Germinal center (tissue), 1 donor: ENCODE data around the gene ATAD3C.
"Not testable (repeated sequence)": the region's sequence is repeated elsewhere in the genome, so short reads cannot be mapped to it uniquely, and the experiment has no call there.

Experiments
- DNase-seq: peaks from one replicate; pipeline ENCODE4 v3.0.0; 2012; ENCODE audit warnings: mixed read lengths, low spot score

The ATAD3C gene, protein sequence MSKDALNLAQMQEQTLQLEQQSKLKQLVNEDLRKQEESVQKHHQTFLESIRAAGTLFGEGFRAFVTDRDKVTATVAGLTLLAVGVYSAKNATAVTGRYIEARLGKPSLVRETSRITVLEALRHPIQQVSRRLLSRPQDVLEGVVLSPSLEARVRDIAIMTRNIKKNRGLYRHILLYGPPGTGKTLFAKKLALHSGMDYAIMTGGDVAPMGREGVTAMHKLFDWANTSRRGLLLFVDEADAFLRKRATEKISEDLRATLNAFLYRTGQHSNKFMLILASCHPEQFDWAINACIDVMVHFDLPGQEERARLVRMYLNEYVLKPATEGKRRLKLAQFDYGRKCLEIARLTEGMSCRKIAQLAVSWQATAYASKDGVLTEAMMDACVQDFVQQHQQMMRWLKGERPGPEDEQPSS

DNA sequence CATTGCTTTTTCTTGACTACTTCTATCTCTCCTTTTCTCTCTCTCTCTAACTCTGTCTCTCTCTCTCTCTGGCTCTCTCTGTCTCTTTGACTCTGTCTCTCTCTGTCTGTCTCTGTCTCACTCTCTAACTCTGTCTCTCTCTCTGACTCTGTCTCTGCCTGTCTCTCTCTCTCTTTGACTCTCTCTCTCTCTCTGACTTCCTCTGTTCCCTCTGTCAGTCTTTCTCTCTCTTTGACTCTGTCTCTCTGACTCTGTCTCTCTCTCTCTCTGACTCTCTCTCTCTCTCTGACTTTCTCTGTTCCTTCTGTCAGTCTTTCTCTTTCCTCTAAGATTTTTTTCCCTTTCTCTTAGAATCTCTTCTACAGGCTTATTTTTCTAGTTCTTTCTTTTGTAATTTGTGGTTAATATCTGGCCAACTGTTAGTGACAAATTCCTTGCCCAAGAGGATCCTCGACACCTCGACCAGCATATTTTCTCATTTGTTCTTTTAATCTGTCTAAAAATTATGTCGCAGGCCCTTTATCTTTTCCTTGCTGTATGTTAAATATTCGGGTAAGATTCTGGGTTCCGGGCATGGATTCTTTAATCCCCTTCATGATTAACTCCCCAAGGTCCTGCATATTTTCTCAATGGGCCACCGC, at the start of gene ATAD3C:
TSS of gene ATAD3C (plus strand) at position 591 of the 641 bp plus-strand sequence. CDS start 995 bp downstream, outside the sequence.
- DNase-seq, result no peak

DNA sequence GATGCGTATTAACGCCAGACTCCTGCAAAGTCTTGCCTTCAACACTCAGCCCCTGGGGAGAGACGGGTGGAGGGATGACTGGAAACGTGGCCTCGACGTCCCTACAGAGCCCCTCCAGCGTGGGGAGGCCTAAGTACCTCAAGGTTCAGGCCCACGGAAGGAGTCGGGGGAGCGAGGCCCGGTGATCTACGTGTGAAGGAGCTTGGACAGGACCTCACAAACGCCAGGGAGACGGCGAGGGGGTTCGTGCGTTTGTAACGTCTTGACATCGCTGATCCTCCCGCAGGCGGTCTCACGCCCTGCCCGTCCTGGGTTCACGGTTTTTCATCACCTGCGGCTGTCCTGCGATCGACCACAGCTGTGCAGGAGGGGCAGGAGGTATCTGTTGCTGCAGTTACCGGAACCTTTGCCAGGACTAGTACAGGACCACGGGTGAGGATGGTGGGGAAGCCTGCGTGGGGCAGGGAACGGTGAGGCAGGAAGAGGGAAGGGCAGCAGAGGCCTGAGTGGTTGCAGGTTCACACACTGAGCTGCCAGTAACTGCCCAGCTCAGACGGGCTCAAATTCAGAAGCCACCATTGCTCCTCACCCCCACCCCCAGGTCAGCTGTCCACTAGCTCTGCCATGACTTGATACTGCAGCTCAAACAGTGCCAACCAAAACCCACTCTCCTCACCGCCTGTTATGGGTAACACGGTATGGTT, 49.5 kb upstream of the ATAD3C start:
- DNase-seq, result no peak

DNA sequence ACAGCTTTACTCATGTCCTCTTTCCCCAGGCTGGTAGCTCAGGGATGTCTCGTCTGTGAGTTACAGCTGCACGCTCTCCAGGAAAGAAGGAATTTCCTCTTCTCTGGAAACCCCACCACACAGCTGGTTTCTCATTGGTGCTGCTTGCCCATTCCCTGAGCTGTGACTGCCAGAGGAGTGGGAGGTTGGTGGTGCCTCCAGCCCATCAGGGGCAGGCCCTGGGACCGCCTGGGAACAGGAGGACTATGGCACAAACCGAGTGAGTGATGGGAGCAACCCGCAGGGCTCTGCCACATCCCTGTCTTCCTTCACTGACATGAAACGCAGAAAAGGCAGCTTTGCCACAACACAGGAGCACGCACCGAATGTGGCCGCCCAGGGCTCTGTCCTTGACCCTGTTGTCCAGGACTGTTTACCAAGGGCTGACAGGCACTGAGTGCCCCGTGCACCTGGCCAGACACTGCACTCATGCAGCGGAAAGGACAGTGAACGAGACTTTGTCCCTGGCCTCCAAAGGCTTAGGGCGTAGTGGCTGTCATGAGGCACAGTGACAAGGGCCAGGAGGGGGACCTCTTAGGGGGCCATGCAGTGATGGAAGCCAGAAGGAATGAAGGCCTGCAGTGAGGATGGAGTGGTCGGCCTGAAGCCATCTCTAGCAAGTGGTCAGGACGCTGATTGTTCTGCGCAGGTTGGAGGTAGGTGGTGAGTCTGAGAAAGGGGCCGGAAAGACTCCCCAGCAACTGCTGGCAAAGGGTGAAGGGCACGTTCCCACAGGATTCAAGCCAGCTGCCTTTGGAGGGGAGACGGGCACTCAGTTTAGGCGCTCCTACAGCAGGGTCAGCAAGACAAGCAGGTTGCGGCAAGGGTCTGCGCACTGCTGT, 48.7 kb upstream of the ATAD3C start:
- DNase-seq, result no peak

DNA sequence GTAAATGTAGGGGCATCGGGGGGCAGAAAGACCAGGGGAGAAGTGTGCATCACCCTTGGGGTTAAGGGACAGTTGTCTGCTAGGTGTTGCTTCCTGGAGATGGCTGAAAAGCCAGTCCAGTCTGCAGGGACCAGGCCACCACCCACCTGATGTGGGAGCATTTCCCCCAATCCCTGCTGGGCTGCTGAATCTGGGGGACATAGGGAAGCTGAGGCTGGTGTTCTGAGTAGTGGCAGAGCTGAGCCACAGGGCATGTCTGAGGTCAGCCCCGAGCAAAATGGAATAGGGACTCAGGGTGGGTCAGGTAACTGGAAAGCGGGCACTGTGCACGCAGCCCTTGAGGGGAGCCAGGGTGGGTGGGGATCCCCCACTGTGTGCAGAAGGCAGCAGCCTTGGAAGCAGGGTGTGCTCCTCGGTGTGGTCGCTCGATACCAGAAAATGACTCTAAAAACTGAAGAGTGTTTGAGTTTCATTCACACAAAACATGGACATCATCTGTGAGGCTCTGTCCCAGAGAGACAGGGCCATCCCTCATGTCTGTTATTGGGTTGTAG, 48.0 kb upstream of the ATAD3C start:
- no peak for DNase-seq

DNA sequence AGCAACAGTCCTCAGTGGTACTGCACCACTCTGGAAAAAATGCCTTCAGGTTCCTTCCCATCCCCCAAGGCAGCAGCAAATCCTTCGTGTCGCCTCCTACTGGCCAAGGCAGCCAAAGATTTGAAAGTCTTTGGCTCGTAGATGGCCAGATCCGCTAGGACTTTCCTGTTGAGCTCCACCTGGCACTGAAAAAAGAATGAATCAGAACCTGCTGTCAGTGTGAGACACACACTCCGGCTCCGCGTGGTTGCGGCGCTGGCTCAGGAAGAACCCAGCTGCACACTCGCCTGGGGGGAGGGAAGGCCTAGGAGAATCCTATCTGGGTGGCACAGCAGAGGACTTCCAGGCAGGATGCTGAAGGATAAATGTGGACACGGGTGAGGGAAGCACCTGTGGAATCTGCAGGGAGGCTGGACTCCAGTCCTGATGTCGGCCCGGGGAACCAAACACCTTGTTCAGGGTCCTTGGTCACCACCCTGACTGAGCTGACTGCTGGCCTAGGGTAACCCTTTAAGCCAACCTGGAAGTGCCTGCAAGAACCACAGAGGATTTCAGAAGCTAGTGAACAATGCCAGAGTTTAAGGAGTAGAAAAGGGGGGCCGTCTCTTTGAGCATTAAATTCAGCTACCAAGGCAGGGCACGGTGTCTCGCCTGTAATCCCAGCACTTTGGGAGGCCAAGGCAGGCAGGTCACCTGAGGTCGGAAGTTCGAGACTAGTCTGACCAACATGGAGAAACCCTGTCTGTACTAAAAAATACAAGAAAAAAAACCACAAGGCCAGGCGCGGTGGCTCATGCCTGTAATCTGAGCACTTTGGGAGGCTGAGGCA, 47.2 kb upstream of the ATAD3C start:
- no peak for DNase-seq

DNA sequence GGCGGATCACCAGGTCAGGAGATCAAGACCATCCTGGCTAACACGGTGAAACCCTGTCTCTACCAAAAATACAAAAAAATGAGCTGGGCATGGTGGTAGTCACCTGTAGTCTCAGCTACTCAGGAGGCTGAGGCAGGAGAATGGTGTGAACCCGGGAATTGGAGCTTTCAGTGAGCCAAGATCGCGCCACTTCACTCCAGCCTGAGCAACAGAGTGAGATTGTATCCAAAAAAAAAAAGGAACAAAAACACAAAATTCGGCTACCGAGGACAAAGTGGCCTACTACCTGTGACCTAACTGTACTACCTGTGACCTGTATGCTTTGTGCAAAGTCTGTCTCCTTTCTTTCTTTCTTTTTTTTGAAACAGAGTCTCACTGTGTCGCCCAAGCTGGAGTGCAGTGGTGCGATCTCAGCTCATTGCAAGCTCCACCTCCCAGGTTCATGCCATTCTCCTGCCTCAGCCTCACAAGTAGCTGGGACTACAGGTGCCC, 46.5 kb upstream of the ATAD3C start:
- DNase-seq, result not testable (repeated sequence)

DNA sequence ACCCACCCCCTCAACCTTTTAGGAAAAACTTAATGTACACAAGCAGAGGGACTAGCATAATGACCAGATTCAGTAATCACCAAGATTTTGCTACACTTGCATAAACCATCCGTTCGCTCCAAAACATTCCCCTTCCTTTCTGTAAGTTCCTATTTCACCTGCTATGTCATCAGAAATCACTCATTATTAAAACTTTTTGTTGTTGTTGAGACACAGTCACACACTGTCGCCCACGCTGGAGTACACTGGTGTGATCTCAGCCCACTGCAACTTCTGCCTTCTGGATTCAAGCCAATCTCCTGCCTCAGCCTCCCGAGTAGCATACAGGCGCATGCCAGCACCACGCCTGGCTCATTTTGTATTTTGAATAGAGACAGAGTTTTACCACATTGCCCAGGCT, 45.8 kb upstream of the ATAD3C start:
- no peak for DNase-seq

DNA sequence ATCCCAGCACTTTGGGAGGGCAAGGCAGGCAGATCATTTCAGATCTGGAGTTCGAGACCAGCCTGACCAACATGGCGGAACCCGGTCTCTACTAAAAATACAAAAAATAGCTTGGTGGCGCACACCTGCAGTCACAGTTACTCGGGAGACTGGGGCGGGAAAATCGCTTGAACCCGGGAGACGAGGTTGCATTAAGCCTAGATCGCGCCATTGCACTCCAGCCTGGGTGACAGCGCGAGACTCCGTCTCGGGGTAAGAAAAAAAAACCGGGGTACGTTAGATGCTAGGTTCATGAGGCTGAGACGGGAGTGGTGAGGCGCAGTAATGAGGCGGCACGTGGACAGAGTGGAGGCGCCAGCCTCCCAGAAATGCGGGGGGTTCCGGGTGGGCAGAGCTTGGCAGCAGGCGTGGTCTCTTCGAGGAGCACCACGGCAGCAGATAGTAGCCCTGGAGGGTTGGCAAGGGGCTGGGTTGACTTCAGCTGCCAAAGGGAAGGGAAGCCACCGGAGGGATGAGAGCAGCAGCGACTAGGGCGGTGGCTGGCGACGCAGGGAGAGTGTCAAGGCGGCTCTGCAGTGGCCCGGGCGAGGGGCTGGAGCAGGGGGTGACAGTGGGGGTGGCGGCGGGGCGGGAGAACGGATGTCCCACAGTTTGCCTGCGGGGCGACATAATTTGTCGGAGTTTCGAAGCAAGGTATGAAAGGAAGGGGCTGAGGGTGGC, 43.2 kb upstream of the ATAD3C start:
- DNase-seq, result no peak

DNA sequence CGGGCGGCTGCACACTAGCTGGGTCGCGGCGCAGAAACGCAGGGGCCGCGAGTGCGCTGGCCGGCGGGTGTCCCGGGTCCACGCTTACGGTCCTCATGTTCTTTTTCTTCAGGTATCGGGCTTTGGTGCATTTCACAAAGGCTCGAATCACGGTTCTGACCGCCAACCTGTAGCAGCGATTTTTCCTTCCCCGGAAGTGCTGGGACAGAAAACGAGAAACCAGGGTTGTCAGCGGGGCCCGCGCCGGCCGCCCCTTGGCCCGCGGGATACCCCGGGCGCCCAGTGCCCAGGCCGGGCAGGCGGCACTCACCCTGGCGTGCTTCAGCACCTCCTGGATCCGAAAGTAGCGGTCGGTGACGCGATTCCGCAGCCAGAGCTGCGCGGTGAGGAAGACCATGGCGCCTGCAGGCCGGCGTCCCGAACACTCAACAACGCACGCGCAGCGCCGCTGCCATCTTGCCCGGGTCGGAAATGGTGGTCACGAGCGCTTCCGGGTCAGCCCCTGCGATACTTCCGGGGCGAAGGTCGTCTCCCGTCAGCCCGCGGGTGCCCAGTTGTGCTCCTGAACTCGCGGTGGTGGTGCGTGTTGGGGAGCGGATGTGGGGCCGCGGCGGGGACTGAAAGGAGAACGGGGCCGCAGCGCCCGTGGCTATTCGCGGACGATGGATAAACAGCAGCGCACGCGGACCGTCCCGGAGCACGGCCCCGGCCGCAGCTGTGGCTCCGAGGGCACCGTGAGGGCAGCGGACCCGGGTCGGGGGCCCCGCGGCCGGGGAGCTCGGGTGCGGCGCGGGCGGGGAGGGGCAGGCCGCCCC, 42.5 kb upstream of the ATAD3C start, which contains the start of gene MRPL20:
TSS of gene MRPL20 (minus strand) at position 473 of the 815 bp plus-strand sequence. CDS start at position 397, 76 bp downstream.
- peak; percentile 93 for DNase-seq

DNA sequence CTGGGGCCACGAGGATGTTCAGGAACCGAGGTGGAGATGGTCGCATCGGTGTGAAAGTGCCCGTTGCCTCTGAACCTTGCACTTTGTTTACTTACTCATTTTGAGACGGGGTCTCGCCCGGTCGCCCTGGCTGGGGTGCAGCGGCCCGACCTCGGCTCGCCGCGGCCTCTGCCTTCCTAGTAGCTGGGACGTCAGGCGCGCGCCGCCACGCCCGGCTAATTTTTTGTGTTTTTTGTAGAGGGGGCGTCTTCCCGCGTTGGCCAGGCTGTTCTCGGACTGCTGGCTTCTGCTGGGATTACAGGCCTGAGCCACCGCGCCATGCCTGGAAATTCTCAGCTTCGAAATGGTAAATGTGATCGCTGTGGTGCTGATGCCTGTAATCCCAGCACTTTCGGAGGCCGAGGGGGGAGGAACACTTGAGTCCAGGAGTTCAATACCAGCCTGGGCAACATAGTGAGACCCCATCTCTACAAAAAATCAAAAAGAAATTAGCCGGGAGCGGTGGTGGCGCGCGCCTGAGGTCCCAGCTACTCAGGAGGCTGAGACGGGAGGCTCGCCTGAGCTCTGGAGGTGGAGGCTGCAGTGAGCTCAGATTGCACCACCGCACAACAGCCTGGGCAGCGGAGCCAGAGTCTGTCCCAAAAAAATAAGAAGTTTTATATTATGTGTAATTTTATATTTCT, 41.7 kb upstream of the ATAD3C start:
- no peak for DNase-seq

DNA sequence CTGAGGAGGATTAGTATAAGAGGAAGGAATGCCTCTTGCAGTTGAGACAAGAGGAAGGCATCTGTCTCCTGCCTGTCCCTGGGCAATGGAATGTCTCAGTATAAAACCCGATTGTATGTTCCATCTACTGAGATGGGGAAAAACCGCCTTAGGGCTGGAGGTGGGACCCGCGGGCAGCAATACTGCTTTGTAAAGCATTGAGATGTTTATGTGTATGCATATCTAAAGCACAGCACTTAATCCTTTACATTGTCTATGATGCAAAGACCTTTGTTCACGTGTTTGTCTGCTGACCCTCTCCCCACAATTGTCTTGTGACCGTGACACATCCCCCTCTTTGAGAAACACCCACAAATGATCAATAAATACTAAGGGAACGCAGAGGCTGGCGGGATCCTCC, 39.3 kb upstream of the ATAD3C start:
- not testable (repeated sequence) for DNase-seq

DNA sequence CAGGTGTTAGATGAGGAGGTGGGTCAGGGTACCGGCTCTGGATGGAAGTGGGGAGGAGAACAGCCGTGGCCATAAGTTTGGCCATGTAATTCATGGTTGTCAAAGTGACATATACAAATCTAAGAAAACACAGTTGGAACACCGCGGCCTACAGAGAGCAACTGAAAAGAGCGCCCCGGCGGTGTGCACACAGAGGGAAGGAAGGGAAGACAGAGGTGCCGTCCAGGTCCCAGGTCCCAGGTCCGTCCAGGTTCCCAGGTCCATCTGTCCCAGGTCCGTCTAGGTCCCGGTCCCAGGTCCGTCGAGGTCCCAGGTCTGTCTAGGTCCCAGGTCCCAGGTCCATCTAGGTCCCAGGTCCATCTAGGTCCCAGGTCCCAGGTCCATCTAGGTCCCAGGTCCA, 37.9 kb upstream of the ATAD3C start:
- no peak for DNase-seq

DNA sequence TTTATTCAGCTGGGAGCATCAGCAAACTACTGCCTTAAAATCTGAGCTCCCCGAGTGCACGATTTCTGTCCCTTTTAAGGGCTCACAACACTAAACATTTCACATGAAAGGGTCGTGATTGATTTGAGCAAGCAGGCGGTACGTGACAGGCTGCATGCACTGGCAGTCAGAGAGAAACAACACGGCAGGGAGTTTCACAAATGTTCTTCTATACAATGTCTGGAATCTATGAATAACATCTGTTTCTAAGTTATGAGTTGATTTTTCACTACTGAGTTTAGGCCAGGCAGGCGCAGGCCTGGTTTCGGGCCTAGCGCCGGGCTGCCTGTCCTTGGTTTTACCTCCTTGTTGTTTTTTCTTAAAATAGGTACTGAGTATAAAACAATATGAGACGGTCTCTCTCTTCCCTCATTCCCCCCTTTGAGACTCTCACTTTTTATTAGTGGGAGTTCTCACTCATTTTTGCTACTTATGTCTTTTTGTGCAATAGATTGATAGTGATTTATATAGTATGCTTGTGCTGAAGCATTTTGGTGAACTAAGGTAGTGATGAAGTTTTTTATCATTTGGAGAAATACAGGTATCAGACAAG, 37.1 kb upstream of the ATAD3C start:
- DNase-seq, result not testable (repeated sequence)

DNA sequence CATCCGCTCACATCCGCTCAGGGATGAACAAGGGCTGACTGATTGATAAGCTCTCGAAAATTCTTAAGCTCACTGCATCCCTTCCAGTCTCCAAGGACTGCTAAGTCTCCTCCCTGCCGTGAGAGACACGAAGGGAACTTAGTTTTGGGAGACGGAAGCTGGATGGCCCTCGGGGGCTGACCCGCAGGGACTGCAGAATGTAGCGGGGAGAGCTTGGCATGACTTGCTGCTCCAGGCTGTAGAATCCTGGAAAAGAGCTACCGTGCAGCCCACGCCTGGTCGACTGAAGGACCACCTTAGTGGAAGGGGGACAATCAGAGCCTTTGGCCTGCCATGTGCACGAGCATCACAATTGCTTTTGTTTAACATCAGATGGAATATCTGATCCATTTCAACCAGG, 33.7 kb upstream of the ATAD3C start:
- no peak for DNase-seq

DNA sequence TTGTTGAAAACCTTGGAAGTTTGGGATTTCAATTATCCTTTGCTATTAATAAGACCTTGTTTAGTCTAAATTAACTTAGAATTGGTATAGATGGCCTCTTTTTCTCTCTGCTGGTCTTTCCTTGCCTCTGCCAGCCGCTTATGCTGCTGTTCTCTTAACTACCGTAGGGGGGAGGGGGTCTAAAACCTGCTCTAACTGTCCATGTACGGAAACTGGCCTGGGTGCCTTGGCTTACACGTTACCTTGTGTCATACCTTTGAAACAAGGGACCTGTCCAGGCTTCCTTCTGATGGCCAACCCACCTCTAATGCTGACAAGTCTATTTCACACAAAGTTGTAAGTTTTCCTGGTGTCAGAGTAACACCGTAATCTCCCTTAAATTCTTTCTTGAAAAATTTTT, 32.1 kb upstream of the ATAD3C start:
- DNase-seq, result not testable (repeated sequence)

DNA sequence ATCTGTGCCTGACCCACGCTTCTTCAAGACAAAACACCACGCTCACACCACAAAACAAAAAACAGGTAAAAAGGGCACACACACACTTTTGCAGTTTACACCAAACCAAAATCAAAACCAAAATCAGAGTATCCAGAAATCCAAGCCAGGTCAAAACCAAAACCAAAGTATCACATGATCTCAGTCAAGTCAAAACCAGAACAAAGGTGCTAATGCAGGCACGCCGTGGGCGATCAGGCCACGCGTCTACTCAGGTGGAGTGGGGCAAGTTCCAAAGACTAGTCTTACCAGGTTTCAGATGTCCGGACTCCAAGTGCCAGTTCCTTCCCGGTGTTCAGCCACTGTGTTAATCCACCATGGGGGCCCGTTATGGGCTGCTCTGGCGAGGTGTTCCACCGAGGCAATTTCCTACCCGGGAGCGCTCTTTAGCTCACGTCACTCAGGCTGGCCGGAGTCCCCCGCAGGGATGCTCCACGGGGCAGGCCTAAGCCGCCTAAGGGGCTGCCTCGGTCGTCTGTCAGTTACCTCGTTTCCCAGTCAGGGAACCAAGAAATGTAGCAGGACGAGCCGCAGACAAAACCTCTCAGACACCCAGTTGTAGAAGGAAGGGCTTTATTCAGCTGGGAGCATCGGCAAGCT, 31.5 kb upstream of the ATAD3C start:
- not testable (repeated sequence) for DNase-seq
